AG04450 (cell line): ENCODE results near the gene ATP10B. TPM values are rescaled to one million over a fixed set of nuclear protein-coding genes. Genes with fewer than 3 reads are reported as not detected.

ENCODE experiments used
- CTCF ChIA-PET: fragments of 300-600, 350-600 bp; formaldehyde crosslinking; extraction: SDS; loops from one replicate; lab custom pipeline; 2022; ENCODE audit warnings: antibody characterized with exemption, inconsistent platforms; lab: Charles Lee
- POLR2A ChIA-PET: fragments of 350-600 bp; formaldehyde crosslinking; extraction: SDS; loops from one replicate; lab custom pipeline; 2021; ENCODE audit warnings: antibody characterized with exemption, inconsistent platforms; lab: Yijun Ruan, JAX
- DNase-seq: peaks from one replicate; pipeline ENCODE4 v3.0.0-alpha.2; 2011; ENCODE audit warnings: low read depth, low spot score
- H3K27ac ChIP-seq: one replicate; pipeline ENCODE4 v1.5.1; 2012; ENCODE audit warnings: low read depth, low read length, control low read depth
- H3K27me3 ChIP-seq: one replicate; pipeline ENCODE4 v1.6.0; 2012; ENCODE audit warnings: low read length; ENCODE audit not compliant: control insufficient read depth, insufficient read depth
- H3K4me3 ChIP-seq: 2 replicates; pipeline ENCODE4 v1.5.1; 2011; ENCODE audit warnings: mild to moderate bottlenecking, low read depth, low read length, control low read depth
- H3K9me3 ChIP-seq: 2 replicates; pipeline ENCODE4 v1.5.1; 2012; ENCODE audit warnings: low read length; ENCODE audit not compliant: control insufficient read depth, insufficient read depth
- CTCF ChIP-seq: IDR thresholded peaks from 2 replicates; pipeline ENCODE4 v1.5.1; 2011; ENCODE audit warnings: low read depth, low read length, control low read depth, inconsistent platforms
- polyA plus RNA-seq: library from polyadenylated mRNA; depleted of rRNA; stranded (reverse); fragments of >200 nt; gene quantifications from 2 replicates; pipeline ENCODE4 v1.2.3, GENCODE V29; 2011

Gene ATP10B
- polyA plus RNA-seq, 1 experiment = not detected

- ChIA-PET POLR2A (no interaction called here), CTCF (no interaction called here)
- H3K27ac ChIP-seq = no peak overlapping the region
- TF ChIP-seq CTCF = no peak
- H3K4me3 ChIP-seq = no peak overlapping the region
- no peak for DNase-seq
- no peaks in the 10 kb centered on the region for H3K27me3 ChIP-seq
- no peaks in the 10 kb centered on the region for H3K9me3 ChIP-seq
These were observed 157.1 kb downstream of the ATP10B start for GRCh38 chr5:160694896-160695295.

- POLR2A ChIA-PET = no interaction called here
- CTCF ChIA-PET = no interaction called here
- Histone ChIP-seq H3K27me3 (no peaks in the 10 kb centered on the region), H3K4me3 (no peak overlapping the region), H3K9me3 (no peaks in the 10 kb centered on the region), H3K27ac (no peak overlapping the region)
- no peak for TF ChIP-seq CTCF
- no peak for DNase-seq
These were observed 158.1 kb downstream of the ATP10B start for GRCh38 chr5:160693831-160694465.

DNA sequence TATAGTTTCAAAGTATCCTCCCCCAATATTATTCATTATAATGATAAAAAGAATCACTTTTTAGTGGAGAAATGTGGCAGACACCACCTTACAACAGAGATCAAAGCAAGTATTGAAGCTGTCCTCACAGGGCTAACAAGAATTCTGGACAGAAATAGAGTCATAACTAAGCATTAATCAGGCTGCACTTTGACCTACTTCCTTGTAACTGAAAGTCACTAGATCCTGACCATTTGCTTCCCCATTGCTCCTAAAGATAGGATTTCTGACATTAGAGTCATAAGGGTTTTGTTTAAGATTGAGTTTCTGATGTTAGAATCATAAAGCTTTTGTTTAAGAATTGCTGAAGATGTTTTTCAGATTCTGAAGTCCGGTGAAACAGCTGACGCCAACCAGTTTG lies 159.7 kb downstream of the ATP10B start:
- no peak for TF ChIP-seq CTCF
- no peak for DNase-seq
- Histone ChIP-seq H3K27me3 (no peaks in the 10 kb centered on the region), H3K27ac (no peak overlapping the region), H3K9me3 (peaks cover 3% of the 10 kb centered on the region; the same call in 1 of the 2 replicates), H3K4me3 (no peak overlapping the region)
- CTCF ChIA-PET = no interaction called here
- POLR2A ChIA-PET = no interaction called here

- Histone ChIP-seq H3K9me3 (peaks cover 3% of the 10 kb centered on the region; the same call in 1 of the 2 replicates), H3K27me3 (no peaks in the 10 kb centered on the region), H3K27ac (no peak overlapping the region), H3K4me3 (no peak overlapping the region)
- DNase-seq = no peak
- no peak for TF ChIP-seq CTCF
- ChIA-PET POLR2A (no interaction called here), CTCF (no interaction called here)
These were observed 166.3 kb downstream of the ATP10B start for GRCh38 chr5:160685695-160686094.

DNA sequence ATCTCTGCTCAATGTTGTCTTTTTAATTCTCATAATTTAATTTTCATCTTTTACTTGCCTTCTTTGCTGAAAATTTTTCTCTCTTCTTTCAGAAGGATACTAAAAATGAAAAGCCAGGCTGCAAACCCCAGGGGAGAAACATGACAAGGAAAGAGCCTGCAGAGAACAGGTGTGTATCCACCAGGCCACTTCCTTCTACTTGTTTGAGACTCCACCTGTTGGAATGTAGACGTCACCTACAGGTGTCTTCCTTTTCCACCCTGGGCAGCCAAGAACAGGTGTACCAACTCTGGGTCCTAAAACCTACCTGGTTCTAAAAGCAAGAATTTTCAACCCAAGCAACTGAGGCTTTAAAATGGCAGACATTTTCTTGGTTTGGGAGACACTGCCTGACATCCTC lies 166.8 kb downstream of the ATP10B start:
- ChIA-PET POLR2A (no interaction called here), CTCF (no interaction called here)
- no peaks in the 10 kb centered on the region for H3K27me3 ChIP-seq
- no peak for DNase-seq
- no peak overlapping the region for H3K4me3 ChIP-seq
- H3K9me3 ChIP-seq = peaks cover 3% of the 10 kb centered on the region; the same call in 1 of the 2 replicates
- no peak overlapping the region for H3K27ac ChIP-seq
- TF ChIP-seq CTCF = no peak
